Measurements from ENCODE around the gene MGAT4A. TPM values are rescaled to one million over a fixed set of nuclear protein-coding genes. Genes with fewer than 3 reads are reported as not detected.

MGAT4A gene
- total and polyA plus RNA-seq, 10 of the 15 experiments (the other 5 are each of a cell fraction or from before 2014, with no cell fraction given), result 4.3 to 23.4 (median 13.6) TPM

DNA sequence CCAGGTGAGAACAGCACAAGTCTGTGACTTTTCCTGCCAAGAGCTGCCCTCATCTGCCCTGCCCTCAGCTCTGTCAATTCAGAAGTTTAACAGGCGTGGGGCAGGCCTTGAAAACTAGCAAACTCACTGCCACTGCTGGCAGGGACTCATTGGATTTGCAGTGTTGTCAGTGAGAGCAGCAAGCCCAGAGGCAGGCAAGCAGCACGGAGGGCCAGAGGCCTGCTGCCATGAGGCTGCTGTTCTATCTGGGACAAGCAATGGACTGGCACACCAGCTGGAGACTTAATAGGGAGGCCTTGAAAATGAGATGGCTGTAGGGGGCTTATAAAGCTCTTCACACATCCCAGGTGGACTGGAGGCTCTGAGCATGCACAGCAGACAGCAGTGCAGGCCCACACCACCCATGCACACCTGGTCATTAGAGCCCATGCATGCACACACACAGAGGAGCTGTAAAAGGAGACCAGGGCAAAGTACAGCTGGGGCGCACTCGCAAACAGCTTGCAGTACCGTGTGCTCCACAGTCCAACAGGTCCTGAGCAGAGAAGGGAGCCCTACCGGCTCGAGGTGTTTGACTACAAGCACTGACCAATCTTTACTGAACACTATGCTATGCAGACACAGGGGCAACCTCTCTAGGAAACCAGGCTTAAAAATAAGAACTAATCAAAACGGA is 28.7 kb downstream of the MGAT4A start (continued):
- TF ChIP-seq, protein P1, sequence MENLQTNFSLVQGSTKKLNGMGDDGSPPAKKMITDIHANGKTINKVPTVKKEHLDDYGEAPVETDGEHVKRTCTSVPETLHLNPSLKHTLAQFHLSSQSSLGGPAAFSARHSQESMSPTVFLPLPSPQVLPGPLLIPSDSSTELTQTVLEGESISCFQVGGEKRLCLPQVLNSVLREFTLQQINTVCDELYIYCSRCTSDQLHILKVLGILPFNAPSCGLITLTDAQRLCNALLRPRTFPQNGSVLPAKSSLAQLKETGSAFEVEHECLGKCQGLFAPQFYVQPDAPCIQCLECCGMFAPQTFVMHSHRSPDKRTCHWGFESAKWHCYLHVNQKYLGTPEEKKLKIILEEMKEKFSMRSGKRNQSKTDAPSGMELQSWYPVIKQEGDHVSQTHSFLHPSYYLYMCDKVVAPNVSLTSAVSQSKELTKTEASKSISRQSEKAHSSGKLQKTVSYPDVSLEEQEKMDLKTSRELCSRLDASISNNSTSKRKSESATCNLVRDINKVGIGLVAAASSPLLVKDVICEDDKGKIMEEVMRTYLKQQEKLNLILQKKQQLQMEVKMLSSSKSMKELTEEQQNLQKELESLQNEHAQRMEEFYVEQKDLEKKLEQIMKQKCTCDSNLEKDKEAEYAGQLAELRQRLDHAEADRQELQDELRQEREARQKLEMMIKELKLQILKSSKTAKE (IDR thresholded peaks at IDR 0.05; ENCODE audit: low read depth, poor library complexity, severe bottlenecking), result no peak
- no peak for TF ChIP-seq JUND (IDR thresholded peaks at IDR 0.05; ENCODE audit: low read depth, low read length)

DNA sequence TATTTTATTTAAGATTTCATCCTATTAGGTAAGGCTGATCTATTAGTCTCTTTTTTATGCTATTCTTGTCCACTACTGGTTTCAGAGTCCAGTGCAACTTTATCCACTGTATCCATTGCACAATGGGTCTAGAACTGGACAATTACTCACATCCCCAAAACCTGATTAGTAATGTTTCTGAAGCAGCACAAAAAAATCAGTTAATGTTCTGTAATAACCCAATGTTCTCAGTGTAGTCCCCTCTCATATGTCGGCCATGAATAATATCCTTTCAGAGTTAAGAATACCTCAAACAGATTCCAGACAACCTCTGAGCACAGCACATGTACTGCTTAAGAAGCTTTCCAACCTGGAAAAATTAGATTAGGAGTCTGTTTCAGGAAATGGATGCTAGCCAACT is 29.7 kb downstream of the MGAT4A start:
- in situ Hi-C loops (cut with MboI) (no loop called here), intact Hi-C loops (cut with micrococcal nuclease; ENCODE audit: unreplicated experiment) (no loop called here)
- no peak for DNase-seq (ENCODE audit: low read depth, low spot score)
- Histone ChIP-seq H4K20me1 (ENCODE audit: control insufficient read depth, insufficient read depth) (no peaks in the 10 kb centered on the region), H3K27ac (ENCODE audit: control insufficient read depth, insufficient read depth) (no peak overlapping the region), H3K79me2 (ENCODE audit: control insufficient read depth, insufficient read depth, low read length) (no peaks in the 10 kb centered on the region), H3K27me3 (replicated peaks in 1 of 2; ENCODE audit: control insufficient read depth in 2 of 2, insufficient read depth in 2 of 2, low read length in 1 of 2) (no peaks in the 10 kb centered on the region), H3K4me3 (no peak overlapping the region), H3K9me3 (replicated peaks; ENCODE audit: control insufficient read depth, insufficient read depth, low read length) (no peaks in the 10 kb centered on the region), H3K36me3 (ENCODE audit: control insufficient read depth in 2 of 2, insufficient read depth in 2 of 2, low read length in 1 of 2) (no peaks in the 10 kb centered on the region), H3K4me1 (ENCODE audit: control insufficient read depth, insufficient read depth, low read length) (no peaks in the 10 kb centered on the region), H3K9ac (ENCODE audit: control insufficient read depth, insufficient read depth, low read length) (no peak overlapping the region), H3K4me2 (ENCODE audit: control insufficient read depth, insufficient read depth) (no peak overlapping the region), H2AFZ (ENCODE audit: control insufficient read depth, low read depth, low read length) (no peak overlapping the region)
- WGBS (ENCODE audit: insufficient coverage, insufficient replicate concordance, low lambda C conversion rate, missing lambda C conversion rate), result 82% methylated on average over 1 of the region's 1 CpG
- POLR2A ChIA-PET, result no interaction called here
- no peak for TF ChIP-seq MTA3 (IDR thresholded peaks at IDR 0.05; ENCODE audit: borderline replicate concordance, low read length)
- no peak for TF ChIP-seq ZBED1 (IDR thresholded peaks at IDR 0.05; ENCODE audit: borderline replicate concordance)
- TF ChIP-seq CHD1 (IDR thresholded peaks at IDR 0.05; ENCODE audit: low read depth, low read length), result no peak
- no peak for TF ChIP-seq SREBF1 (IDR thresholded peaks at IDR 0.05; ENCODE audit: low read length)
- TF ChIP-seq ZNF217 (IDR thresholded peaks at IDR 0.05), result no peak
- no peak for TF ChIP-seq CREM (IDR thresholded peaks at IDR 0.05; ENCODE audit: low read depth)
- TF ChIP-seq RELA (IDR thresholded peaks at IDR 0.05; ENCODE audit: borderline replicate concordance, partially characterized antibody), result no peak
- TF ChIP-seq, protein P2, sequence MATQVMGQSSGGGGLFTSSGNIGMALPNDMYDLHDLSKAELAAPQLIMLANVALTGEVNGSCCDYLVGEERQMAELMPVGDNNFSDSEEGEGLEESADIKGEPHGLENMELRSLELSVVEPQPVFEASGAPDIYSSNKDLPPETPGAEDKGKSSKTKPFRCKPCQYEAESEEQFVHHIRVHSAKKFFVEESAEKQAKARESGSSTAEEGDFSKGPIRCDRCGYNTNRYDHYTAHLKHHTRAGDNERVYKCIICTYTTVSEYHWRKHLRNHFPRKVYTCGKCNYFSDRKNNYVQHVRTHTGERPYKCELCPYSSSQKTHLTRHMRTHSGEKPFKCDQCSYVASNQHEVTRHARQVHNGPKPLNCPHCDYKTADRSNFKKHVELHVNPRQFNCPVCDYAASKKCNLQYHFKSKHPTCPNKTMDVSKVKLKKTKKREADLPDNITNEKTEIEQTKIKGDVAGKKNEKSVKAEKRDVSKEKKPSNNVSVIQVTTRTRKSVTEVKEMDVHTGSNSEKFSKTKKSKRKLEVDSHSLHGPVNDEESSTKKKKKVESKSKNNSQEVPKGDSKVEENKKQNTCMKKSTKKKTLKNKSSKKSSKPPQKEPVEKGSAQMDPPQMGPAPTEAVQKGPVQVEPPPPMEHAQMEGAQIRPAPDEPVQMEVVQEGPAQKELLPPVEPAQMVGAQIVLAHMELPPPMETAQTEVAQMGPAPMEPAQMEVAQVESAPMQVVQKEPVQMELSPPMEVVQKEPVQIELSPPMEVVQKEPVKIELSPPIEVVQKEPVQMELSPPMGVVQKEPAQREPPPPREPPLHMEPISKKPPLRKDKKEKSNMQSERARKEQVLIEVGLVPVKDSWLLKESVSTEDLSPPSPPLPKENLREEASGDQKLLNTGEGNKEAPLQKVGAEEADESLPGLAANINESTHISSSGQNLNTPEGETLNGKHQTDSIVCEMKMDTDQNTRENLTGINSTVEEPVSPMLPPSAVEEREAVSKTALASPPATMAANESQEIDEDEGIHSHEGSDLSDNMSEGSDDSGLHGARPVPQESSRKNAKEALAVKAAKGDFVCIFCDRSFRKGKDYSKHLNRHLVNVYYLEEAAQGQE (IDR thresholded peaks at IDR 0.05; ENCODE audit: low read depth, low read length), result no peak
- RAD21 ChIA-PET (ENCODE audit: unreplicated experiment), result interaction anchor here (0.9 kb wide), 1 partner anchor 52 kb away, joined by 3 read pairs; no protein-coding TSS in a partner anchor
- ATAC-seq, result no peak
- CTCF ChIA-PET, result interaction anchor here (0.8 kb wide), 1 partner anchor 118 kb away, joined by 4 read pairs; no protein-coding TSS in a partner anchor
- no TSS peak for BruUV-seq (replicated peaks)
- no peak for FAIRE-seq
- SMC1A ChIA-PET (ENCODE audit: uncharacterized antibody, unreplicated experiment), result interaction anchor here (1.1 to 1.7 kb wide), 2 partner anchors 14 to 32 kb away, joined by 3 to 4 read pairs; no protein-coding TSS in a partner anchor

Measured in GM12878 (cell line).